ENCODE measurements around the gene PSD4. TPM values are rescaled to one million over a fixed set of nuclear protein-coding genes. Genes with fewer than 3 reads are reported as not detected.

PSD4 gene
- total and polyA plus RNA-seq, 4 donors: 0.79 to 17.8 (median 6.5) TPM

DNA sequence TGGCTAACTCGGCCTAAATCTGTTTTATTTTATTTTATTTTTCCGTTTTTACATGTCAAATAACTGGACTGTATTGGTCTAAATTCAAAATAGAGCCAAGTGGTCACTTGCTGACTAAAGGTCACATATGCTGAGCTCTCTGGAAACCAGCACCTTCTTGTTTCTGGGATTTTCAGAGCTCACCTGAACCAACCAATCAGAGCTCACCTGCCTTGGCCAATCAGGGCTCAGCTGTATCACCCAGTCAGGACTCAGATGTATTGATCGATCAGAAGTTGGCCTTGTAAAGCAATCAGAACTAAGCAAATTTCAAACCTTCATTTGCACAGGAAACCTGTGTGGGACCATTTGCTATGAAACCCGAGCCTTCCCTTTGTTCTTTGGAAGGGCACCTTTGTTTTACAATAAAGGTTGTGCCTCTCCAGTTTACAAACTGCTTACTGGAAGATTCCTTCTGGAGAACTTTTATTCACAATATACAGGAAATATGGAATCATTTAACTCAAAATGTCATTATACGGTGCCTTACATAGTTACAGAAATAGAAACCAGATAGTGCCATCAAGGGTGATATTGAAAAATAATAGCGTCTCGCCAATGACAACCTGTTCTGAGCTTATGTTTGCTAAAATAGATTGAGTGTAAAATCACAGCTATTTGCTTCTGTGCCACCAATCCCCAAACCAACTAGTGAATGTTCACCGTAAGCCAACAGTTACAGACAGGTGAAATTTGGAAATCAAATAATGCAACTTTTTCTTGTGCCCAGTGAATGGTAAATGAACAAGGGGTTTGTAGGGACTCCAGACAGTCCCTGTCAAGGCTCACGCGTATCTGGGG lies 17.3 kb upstream of the PSD4 start:
- H3K27ac ChIP-seq (ENCODE audit: low read depth in 1 of 2, low read length in 2 of 2): no peak overlapping the region
- H3K4me1 ChIP-seq (ENCODE audit: control insufficient read depth in 1 of 2, insufficient read depth in 2 of 2, low read length in 2 of 2): no peaks in the 10 kb centered on the region
- no peaks in the 10 kb centered on the region for H3K27me3 ChIP-seq (ENCODE audit: control insufficient read depth in 1 of 2, insufficient read depth in 2 of 2, low read length in 1 of 2)
- 39 to 41% methylated on average over 10 of the region's 10 CpGs for WGBS, 2 donors
- H3K4me3 ChIP-seq (ENCODE audit: low read length in 2 of 2): no peak overlapping the region
- no peaks in the 10 kb centered on the region for H3K9me3 ChIP-seq (ENCODE audit: control insufficient read depth, low read length)
- intact Hi-C loops (cut with DNase I): no loop called here
- DNase-seq (no peak), ATAC-seq (ENCODE audit: low FRiP score) (no peak)
- H3K36me3 ChIP-seq (ENCODE audit: control insufficient read depth in 1 of 2, insufficient read depth in 2 of 2, low read length in 1 of 2): no peaks in the 10 kb centered on the region

- H3K4me3 ChIP-seq (ENCODE audit: low read length in 2 of 2): no peak overlapping the region
- ATAC-seq (ENCODE audit: low FRiP score) (no peak), DNase-seq (peak in 1 of 2 donors; percentile 62)
- no peaks in the 10 kb centered on the region for H3K36me3 ChIP-seq (ENCODE audit: control insufficient read depth in 1 of 2, insufficient read depth in 2 of 2, low read length in 1 of 2)
- H3K9me3 ChIP-seq (ENCODE audit: control insufficient read depth, low read length): no peaks in the 10 kb centered on the region
- 1 to 2% methylated on average over 52 to 92 of the region's 92 CpGs for WGBS, 2 donors
- H3K4me1 ChIP-seq (ENCODE audit: control insufficient read depth in 1 of 2, insufficient read depth in 2 of 2, low read length in 2 of 2): no peaks in the 10 kb centered on the region
- intact Hi-C loops (cut with DNase I): no loop called here
- H3K27ac ChIP-seq (ENCODE audit: low read depth in 1 of 2, low read length in 2 of 2): no peak overlapping the region
- H3K27me3 ChIP-seq (ENCODE audit: control insufficient read depth in 1 of 2, insufficient read depth in 2 of 2, low read length in 1 of 2): no peaks in the 10 kb centered on the region
Observed at GRCh38 chr2:113157118-113157896, 16.5 kb upstream of the PSD4 start.

DNA sequence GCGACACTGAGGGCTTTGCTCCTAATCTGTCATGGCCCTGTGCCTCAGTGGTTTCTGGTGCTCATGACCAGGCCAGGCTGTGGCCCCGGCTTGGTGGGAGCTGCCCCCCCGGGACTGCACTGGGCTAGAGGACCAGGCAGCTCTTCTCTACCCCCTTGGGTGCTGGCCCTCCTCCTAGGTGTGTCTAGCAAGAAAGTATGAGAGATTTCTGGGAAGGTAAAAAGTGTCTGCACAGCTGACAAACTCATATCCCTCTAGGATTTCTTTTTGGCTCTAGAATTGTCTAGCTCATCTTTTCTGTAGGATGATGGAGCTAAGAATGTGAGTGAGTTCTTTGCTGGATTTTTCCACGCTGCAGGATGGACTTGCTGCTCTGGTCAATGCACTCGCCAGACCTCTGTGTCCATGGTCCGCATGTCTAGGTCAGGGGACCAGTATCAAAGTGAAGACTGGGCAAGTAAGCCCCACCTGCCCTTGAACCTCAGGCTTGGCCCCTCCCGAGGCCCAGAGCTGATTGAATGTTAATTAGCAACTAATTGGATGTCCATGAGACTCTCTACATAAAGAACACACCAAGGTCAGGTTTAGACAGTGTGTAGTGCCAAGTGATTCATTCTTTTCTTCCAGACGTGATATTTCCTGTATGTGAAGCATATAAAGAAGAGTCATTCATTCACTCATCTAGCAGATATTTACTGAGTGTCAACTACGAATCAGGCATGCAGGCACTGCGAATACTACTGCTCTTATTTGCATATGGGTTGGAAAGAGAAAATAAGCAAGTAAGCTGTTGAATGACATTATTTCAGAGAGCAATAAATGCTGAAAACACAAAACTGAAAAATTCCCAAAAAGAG lies 15.6 kb upstream of the PSD4 start:
- no peak overlapping the region for H3K4me3 ChIP-seq (ENCODE audit: low read length in 2 of 2)
- DNase-seq: peak in 1 of 2 donors; percentile 55
- H3K9me3 ChIP-seq (ENCODE audit: control insufficient read depth, low read length): no peaks in the 10 kb centered on the region
- no peaks in the 10 kb centered on the region for H3K27me3 ChIP-seq (ENCODE audit: control insufficient read depth in 1 of 2, insufficient read depth in 2 of 2, low read length in 1 of 2)
- no peaks in the 10 kb centered on the region for H3K36me3 ChIP-seq (ENCODE audit: control insufficient read depth in 1 of 2, insufficient read depth in 2 of 2, low read length in 1 of 2)
- intact Hi-C loops (cut with DNase I): no loop called here
- 60 to 65% methylated on average over 10 of the region's 10 CpGs for WGBS, 2 donors
- H3K27ac ChIP-seq (ENCODE audit: low read depth in 1 of 2, low read length in 2 of 2): no peak overlapping the region
- H3K4me1 ChIP-seq (ENCODE audit: control insufficient read depth in 1 of 2, insufficient read depth in 2 of 2, low read length in 2 of 2): no peaks in the 10 kb centered on the region
- no peak for ATAC-seq (ENCODE audit: low FRiP score)

- H3K4me3 ChIP-seq (ENCODE audit: low read length in 2 of 2): no peak overlapping the region
- H3K36me3 ChIP-seq (ENCODE audit: control insufficient read depth in 1 of 2, insufficient read depth in 2 of 2, low read length in 1 of 2): no peaks in the 10 kb centered on the region
- H3K27me3 ChIP-seq (ENCODE audit: control insufficient read depth in 1 of 2, insufficient read depth in 2 of 2, low read length in 1 of 2): no peaks in the 10 kb centered on the region
- intact Hi-C loops (cut with DNase I): no loop called here
- H3K27ac ChIP-seq (ENCODE audit: low read depth in 1 of 2, low read length in 2 of 2): no peak overlapping the region
- no peaks in the 10 kb centered on the region for H3K9me3 ChIP-seq (ENCODE audit: control insufficient read depth, low read length)
- ATAC-seq (ENCODE audit: low FRiP score): no peak
- H3K4me1 ChIP-seq (ENCODE audit: control insufficient read depth in 1 of 2, insufficient read depth in 2 of 2, low read length in 2 of 2): no peaks in the 10 kb centered on the region
- no peak for DNase-seq
- WGBS, 2 donors: 84 to 85% methylated on average over 4 of the region's 4 CpGs
Observed at GRCh38 chr2:113158884-113159553, 14.8 kb upstream of the PSD4 start.

DNA sequence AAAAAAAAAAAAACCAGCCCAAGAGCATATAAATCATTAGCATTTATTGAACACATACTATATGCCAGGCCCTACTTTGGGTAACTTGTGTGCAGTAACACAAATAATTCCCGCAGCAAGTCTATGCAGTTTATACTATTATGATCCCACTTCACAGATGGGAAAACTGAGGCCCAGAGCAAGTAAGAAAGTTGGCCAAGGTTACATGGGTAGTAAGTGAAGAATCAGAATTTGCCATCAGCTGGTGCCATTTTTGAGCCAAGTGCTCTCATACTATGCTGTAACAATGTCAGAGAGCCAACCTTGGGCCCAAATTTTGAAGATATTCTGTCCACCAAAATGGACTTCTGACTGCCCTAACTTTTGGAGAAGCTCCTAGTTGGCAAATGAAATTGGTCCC lies 13.5 kb upstream of the PSD4 start:
- no peaks in the 10 kb centered on the region for H3K9me3 ChIP-seq (ENCODE audit: control insufficient read depth, low read length)
- WGBS, 2 donors: 96 to 100% methylated on average over 1 of the region's 1 CpG
- H3K27me3 ChIP-seq (ENCODE audit: control insufficient read depth in 1 of 2, insufficient read depth in 2 of 2, low read length in 1 of 2): no peaks in the 10 kb centered on the region
- ATAC-seq (ENCODE audit: low FRiP score) (no peak), DNase-seq (no peak)
- intact Hi-C loops (cut with DNase I): no loop called here
- H3K4me1 ChIP-seq (ENCODE audit: control insufficient read depth in 1 of 2, insufficient read depth in 2 of 2, low read length in 2 of 2): no peaks in the 10 kb centered on the region
- H3K27ac ChIP-seq (ENCODE audit: low read depth in 1 of 2, low read length in 2 of 2): no peak overlapping the region
- H3K4me3 ChIP-seq (ENCODE audit: low read length in 2 of 2): no peak overlapping the region
- no peaks in the 10 kb centered on the region for H3K36me3 ChIP-seq (ENCODE audit: control insufficient read depth in 1 of 2, insufficient read depth in 2 of 2, low read length in 1 of 2)

DNA sequence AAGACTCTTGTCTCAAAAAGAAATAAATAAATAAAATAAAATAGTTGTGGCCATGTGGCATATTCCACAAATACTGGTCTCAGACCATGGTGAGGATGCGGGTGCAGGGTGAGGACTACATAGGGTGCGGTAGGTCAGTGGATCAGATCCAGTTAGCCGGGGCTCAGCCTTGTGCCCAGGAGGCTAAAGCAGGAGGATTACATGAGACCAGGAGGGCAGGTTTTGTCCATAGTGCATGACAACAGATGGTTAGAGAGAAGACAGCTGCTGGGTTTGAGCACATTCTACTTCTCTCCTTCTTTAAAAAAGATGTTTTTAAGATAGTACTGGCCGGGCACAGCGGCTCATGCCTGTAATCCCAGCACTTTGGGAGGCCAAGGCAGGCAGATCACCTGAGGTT lies 12.8 kb upstream of the PSD4 start:
- Histone ChIP-seq H3K36me3 (ENCODE audit: control insufficient read depth in 1 of 2, insufficient read depth in 2 of 2, low read length in 1 of 2) (no peaks in the 10 kb centered on the region), H3K27ac (ENCODE audit: low read depth in 1 of 2, low read length in 2 of 2) (no peak overlapping the region), H3K4me1 (ENCODE audit: control insufficient read depth in 1 of 2, insufficient read depth in 2 of 2, low read length in 2 of 2) (no peaks in the 10 kb centered on the region), H3K4me3 (ENCODE audit: low read length in 2 of 2) (no peak overlapping the region), H3K27me3 (ENCODE audit: control insufficient read depth in 1 of 2, insufficient read depth in 2 of 2, low read length in 1 of 2) (no peaks in the 10 kb centered on the region), H3K9me3 (ENCODE audit: control insufficient read depth, low read length) (no peaks in the 10 kb centered on the region)
- WGBS, 2 donors: 88% methylated on average over 5 of the region's 5 CpGs
- DNase-seq (no peak), ATAC-seq (ENCODE audit: low FRiP score) (no peak)
- intact Hi-C loops (cut with DNase I): no loop called here

- no peaks in the 10 kb centered on the region for H3K36me3 ChIP-seq (ENCODE audit: control insufficient read depth in 1 of 2, insufficient read depth in 2 of 2, low read length in 1 of 2)
- H3K4me3 ChIP-seq (ENCODE audit: low read length in 2 of 2): no peak overlapping the region
- intact Hi-C loops (cut with DNase I): no loop called here
- 90 to 91% methylated on average over 10 of the region's 10 CpGs for WGBS, 2 donors
- no peaks in the 10 kb centered on the region for H3K27me3 ChIP-seq (ENCODE audit: control insufficient read depth in 1 of 2, insufficient read depth in 2 of 2, low read length in 1 of 2)
- no peak for DNase-seq
- no peak for ATAC-seq (ENCODE audit: low FRiP score)
- no peak overlapping the region for H3K27ac ChIP-seq (ENCODE audit: low read depth in 1 of 2, low read length in 2 of 2)
- no peaks in the 10 kb centered on the region for H3K4me1 ChIP-seq (ENCODE audit: control insufficient read depth in 1 of 2, insufficient read depth in 2 of 2, low read length in 2 of 2)
- no peaks in the 10 kb centered on the region for H3K9me3 ChIP-seq (ENCODE audit: control insufficient read depth, low read length)
Observed at GRCh38 chr2:113162173-113162572, 11.6 kb upstream of the PSD4 start.

DNA sequence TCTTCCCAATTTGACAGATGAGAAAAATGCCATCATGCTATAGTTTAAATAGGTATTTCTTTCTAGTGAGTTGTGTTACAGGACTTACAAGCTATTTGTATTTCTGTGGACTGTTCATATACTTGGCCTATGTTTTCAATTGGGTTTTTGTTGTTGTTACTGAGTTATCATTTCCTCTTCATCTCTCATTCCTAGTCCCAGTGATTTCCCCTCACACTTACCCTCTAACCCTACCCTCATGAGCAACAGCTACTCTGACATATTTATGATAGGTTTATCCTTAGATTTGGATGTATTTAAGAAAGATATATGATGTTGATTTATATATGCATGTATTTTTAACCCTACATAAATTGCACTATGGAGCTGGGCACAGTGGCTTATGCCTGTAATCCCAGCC lies 10.9 kb upstream of the PSD4 start:
- ATAC-seq (ENCODE audit: low FRiP score) (no peak), DNase-seq (no peak)
- Histone ChIP-seq H3K36me3 (ENCODE audit: control insufficient read depth in 1 of 2, insufficient read depth in 2 of 2, low read length in 1 of 2) (no peaks in the 10 kb centered on the region), H3K27ac (ENCODE audit: low read depth in 1 of 2, low read length in 2 of 2) (no peak overlapping the region), H3K9me3 (ENCODE audit: control insufficient read depth, low read length) (no peaks in the 10 kb centered on the region), H3K4me3 (ENCODE audit: low read length in 2 of 2) (no peak overlapping the region), H3K4me1 (ENCODE audit: control insufficient read depth in 1 of 2, insufficient read depth in 2 of 2, low read length in 2 of 2) (no peaks in the 10 kb centered on the region), H3K27me3 (ENCODE audit: control insufficient read depth in 1 of 2, insufficient read depth in 2 of 2, low read length in 1 of 2) (no peaks in the 10 kb centered on the region)
- intact Hi-C loops (cut with DNase I): no loop called here

All from aorta (tissue), 5 donors.